K562 (cell line): ENCODE results near the gene KPNA4. TPM values are rescaled to one million over a fixed set of nuclear protein-coding genes. Genes with fewer than 3 reads are reported as not detected.

Experiments
- AFF1 ChIP-seq, 2 experiments: fragments of 450-650 bp; IDR thresholded peaks; 2 replicates each; pipeline ENCODE4 v1.6.1; 2018; ENCODE audit warnings: mild to moderate bottlenecking in 2 of 2, low read depth in 1 of 2; ENCODE audit not compliant: partially characterized antibody in 2 of 2
- IRF9 ChIP-seq: fragments of 450-650 bp; IDR thresholded peaks from 2 replicates; pipeline ENCODE4 v1.6.1; 2016; ENCODE audit warnings: missing biosample characterization, missing genetic modification characterization
- PBX2 ChIP-seq, 2 experiments: IDR thresholded peaks in 1 of 2; conservative IDR thresholded peaks in 1 of 2; 2 replicates each; pipeline ENCODE4 v1.6.1; 2016; ENCODE audit warnings: low read depth in 2 of 2, mild to moderate bottlenecking in 1 of 2, missing compliant biosample characterization in 1 of 2, missing genetic modification characterization in 1 of 2, moderate library complexity in 1 of 2
- WHSC1 ChIP-seq: IDR thresholded peaks from one replicate; pipeline ENCODE4 v1.6.1; 2012; ENCODE audit warnings: low read length, control low read depth, inconsistent platforms
- ZBTB40 ChIP-seq, 2 experiments: fragments of 450-650 bp in 1 of 2; sonication (generic) in 1 of 2; formaldehyde crosslinking in 1 of 2; IDR thresholded peaks; 2 replicates each; pipeline versions ENCODE4 v1.7.1 to v1.9.0; 2016 to 2022; ENCODE audit warnings: inconsistent platforms in 1 of 2, mild to moderate bottlenecking in 1 of 2, missing genetic modification reagents in 1 of 2
- ZNF699 ChIP-seq: fragments of 250-450 bp; sonication (Bioruptor Pico); IDR thresholded peaks from 2 replicates; pipeline ENCODE4 v1.8.0; 2021; ENCODE audit warnings: mild to moderate bottlenecking, moderate library complexity; ENCODE audit not compliant: insufficient replicate concordance
- polyA plus RNA-seq, 8 experiments: library from polyadenylated mRNA; depleted of rRNA in 4 of 8; stranded (reverse) in 5 of 8; unstranded in 3 of 8; fragments of >200 nt; fragmentation: Nextera tagmentation in 2 of 8; fragmentation: Illumina TruSeq in 1 of 8; extraction: Ambion mirVana in 2 of 8; extraction: Trizol in 1 of 8; gene quantifications; 2 replicates each; pipeline versions ENCODE4 v1.2.1 to v1.2.3, GENCODE V29; 2011 to 2014; ENCODE audit warnings: inconsistent platforms in 1 of 8, missing spikeins in 1 of 8
- total RNA-seq, 7 experiments: library from RNA; depleted of rRNA in 6 of 7; stranded (reverse); fragments of >200 nt in 6 of 7; fragmentation: Illumina TruSeq in 2 of 7; extraction: Trizol in 2 of 7; gene quantifications; 2 replicates each; pipeline versions ENCODE4 v1.2.1 to v1.2.3, GENCODE V29; 2011 to 2021; ENCODE audit warnings: low replicate concordance in 1 of 7

Gene KPNA4
- total and polyA plus RNA-seq, 9 of the 15 experiments (the other 6 are each of a cell fraction or from before 2014, with no cell fraction given), result 13.9 to 66.6 (median 34.5) TPM

- TF ChIP-seq PBX2 (CRISPR knock-in tag; IDR thresholded peaks at IDR 0.05; ENCODE audit: low read depth) (no peak), PBX2 (tag; conservative IDR thresholded peaks at IDR 0.05; ENCODE audit: low read depth) (no peak), AFF1 (IDR thresholded peaks at IDR 0.05; ENCODE audit: low read depth in 1 of 2, partially characterized antibody in 2 of 2) (peak; percentile 39 to 41), IRF9 (tag) (no peak), ZNF699 (CRISPR knock-in tag) (no peak), ZBTB40 (IDR thresholded peaks at IDR 0.05) (no peak; the same call in 1 of the 2 replicates), ZBTB40 (CRISPR knock-in tag; IDR thresholded peaks at IDR 0.05) (peak; percentile 87), WHSC1 (no peak)
These were observed 115.5 kb downstream of the KPNA4 start, which contains the start of gene TRIM59 (continued) for GRCh38 chr3:160449636-160450598.
